Putamen (tissue), 1 donor: ENCODE data around the gene THEM4.
"Not testable (repeated sequence)": the region's sequence is repeated elsewhere in the genome, so short reads cannot be mapped to it uniquely, and the experiment has no call there.

Source experiments
- DNase-seq: peaks from one replicate; pipeline ENCODE4 v3.0.0-alpha.2; 2016; ENCODE audit warnings: low spot score

THEM4 gene

GRCh38 chr1:151858030-151858746 is 51.1 kb downstream of the THEM4 start:
- no peak for DNase-seq

GRCh38 chr1:151855933-151856332 is 53.4 kb downstream of the THEM4 start:
- no peak for DNase-seq

DNA sequence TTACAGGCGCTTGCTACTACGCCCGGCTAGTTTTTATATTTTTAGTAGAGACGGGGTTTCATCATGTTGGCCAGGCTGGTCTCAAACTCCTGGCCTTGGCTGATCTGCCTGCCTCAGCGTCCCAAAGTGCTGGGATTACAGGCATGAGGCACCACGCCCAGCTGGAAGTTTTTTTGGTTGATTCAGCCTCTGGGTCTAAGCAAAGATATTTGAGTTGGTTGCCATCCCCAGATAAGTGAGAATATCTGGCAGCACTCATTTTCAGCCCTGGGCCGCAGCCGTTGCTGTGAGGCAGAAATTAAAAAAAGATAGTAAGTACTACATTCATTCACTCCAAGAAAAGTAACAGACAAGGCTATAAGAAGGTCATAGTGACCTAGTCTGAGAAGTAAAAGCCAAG is 53.8 kb downstream of the THEM4 start:
- DNase-seq: not testable (repeated sequence)

- no peak for DNase-seq
Measured at GRCh38 chr1:151854658-151855057, 54.7 kb downstream of the THEM4 start.

GRCh38 chr1:151853411-151853943 is 55.8 kb downstream of the THEM4 start, which contains the start of gene THEM5:
TSS of gene THEM5 (minus strand) at chr1:151853712. CDS start at chr1:151853565, 147 bp downstream.
- DNase-seq: no peak

DNA sequence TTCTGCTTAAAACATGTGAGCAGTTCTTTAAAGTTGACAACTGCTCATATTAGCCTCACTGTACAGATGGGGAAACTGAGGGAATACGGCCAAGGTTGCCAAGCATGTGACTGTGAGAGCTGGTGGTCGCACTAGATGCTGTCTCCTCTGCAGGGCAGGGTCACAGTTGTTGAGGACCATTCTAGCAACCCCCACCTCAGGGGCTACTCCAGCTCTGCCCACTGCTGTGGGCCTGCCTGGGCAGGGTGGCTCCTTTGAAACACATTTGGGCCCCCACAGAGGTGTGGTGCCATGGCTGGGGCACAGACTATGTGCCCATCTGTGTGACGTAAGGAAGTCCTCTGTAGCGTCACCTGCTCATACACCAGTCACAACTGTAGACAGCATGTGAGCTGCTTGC is 56.6 kb downstream of the THEM4 start:
- no peak for DNase-seq

GRCh38 chr1:151851886-151852285 is 57.4 kb downstream of the THEM4 start:
- no peak for DNase-seq

DNA sequence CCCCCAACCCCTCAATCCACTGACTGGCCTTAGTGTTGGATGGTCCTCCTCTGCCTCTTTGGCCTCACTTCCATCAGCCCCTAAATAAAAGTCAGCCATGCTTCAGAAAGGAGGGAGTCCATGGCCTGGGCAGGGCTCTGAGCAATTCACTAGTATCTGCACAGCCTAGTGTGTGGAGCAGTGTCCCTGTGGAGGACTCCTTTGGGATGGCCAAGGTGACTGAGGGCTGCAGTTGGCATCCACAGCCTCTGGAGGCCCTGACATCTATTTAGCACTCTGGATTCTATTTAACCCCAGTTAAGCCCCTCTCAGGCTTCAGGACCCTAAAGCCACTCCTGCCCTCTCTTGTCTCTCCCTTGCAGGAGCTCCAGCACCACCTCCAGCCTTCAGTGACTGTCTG is 59.4 kb downstream of the THEM4 start:
- DNase-seq: no peak

DNA sequence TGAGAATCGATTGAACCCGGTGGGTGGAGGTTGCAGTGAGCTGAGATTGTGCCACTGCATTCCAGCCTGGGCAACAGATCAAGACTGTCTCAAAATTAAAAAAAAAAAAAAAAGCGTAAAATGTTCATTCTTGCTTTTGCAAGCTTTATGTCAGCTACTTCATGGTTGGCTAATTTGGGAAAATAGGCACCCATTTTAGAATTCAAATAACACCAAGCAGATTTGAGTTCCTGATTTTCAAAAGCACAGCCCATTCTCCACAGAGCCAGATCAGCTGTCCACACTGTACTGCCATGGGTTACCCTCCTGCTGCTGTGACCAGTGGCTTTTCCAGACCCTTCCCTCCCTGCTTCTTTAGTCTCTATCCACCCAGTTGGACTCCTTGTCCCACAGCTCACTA is 60.2 kb downstream of the THEM4 start:
- no peak for DNase-seq

DNA sequence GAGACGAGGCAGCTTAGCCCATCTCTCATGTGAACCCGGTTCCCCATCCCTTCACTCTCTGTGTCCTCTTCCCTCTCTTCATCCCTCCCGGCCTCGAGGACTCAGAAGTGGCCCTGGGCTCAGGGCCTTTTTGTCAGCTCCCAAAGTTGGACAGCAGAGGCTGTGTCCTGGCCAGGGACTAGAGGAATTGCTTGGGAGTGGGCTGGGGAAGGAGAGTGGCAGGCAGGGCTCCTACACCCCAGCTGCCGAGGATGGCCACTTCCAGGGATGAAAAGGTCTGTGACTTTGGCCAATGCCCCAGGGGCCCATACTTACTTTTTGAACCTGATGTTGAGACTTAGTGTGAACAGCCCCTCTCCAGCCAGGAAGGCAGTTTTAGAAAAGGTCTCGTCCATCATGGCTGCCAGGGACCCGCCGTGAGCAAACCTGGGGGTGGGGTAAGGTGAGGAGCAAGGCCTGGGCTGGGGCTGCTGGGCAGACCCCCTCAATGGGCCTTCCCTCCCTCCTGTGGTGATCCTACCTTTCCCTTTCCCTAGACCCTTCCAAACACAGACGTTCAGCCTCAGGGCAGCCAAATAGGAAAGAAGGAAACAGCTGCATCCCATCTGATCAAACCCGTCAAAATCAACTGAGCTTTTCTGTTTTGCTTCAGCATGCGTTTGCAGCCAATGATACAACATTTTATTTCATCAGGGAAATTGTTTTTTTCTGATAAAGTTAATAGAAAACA is 61.3 kb downstream of the THEM4 start:
- no peak for DNase-seq

- DNase-seq: no peak
Measured at GRCh38 chr1:151846686-151847237, 62.5 kb downstream of the THEM4 start.

DNA sequence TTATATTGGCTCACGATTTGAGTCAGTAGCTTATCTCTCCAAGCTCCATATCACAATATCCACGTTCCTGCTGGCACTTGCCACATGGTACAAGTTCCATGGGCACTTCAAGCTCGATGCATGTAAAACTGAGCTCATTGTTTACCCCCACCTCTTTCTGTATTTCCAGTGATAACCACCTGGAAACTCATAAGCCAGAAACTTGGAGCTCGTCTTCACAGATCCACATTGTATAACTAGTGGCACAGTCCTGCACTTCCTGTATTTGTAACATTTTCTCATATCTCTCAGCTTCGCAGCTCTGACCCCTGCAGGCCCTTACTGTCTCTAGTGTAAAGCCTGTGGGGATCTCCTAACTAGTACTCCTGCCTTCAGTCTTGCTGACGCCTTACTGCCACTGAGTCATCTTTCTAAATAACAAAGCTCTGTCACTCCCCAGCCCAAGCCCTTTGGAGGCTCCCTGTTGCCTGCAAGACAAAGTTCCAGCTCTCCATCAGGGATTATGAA is 63.2 kb downstream of the THEM4 start:
- no peak for DNase-seq

GRCh38 chr1:151843398-151843797 is 65.9 kb downstream of the THEM4 start:
- DNase-seq: no peak

- no peak for DNase-seq
Measured at GRCh38 chr1:151841141-151841540, 68.2 kb downstream of the THEM4 start.

DNA sequence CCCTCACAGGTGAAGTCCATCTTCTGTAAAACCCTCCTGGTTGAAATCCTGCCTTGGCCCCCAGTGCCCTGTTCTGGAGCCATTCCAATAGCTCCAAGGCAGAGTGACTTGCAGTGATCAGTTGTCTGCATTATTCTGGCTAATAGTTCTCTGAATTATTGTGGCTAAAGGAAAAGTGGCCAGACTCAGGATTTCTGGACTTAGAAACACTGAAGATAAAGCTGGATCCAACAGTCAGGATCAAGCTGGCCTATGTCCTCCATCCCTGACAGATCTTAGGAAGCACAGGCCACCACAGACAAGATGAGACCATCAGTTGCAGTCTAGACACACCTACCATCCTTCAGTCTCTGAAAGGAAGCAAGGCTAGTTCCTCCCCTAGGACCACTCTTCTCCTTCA is 68.9 kb downstream of the THEM4 start:
- DNase-seq: no peak

DNA sequence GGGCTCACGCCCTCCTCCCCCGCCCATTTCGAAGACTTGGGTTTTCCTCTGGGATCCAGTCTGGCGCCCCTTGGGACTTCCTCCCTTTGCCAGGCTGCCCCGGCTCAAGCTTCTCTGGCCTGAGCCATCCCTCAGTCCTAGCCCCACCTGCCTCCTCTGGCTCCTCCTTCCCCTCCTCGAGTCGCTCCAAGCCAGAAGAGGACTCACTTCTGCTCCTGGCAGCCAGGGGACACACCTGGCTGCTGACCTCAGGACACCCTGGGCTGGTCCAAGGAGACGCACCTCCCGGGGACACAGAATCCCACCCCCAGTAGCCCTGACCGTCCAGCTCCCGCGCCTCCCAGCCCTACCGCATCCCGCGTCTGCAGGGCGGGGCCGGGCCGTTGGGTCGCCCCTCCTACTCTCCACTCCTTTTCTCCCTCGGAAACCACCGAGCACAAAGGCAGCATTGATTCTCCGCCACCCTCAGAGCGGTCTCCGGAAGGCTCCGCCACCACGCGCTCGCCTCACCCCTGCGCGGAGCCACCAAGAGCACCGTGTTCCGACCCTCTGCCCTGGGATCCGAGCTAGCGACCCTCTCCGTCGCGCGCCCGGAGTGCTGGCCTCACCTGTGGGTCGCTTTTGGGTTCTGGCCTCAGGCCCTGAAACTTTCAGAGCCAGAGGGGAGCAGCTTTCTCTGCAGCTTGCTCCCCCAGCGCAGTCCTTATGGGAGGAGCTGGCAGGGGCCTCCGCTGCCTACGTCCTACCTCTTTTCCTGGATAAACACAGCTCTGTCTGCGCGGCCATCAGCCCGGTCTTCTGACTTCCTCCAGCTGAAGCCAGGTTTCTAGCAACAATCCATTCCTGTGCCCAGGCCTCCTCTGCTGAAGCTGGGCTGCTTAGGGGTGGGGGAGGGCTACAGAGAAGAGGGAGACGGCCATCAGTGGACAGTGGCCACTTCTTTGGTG is 69.6 kb downstream of the THEM4 start, which contains the start of gene C2CD4D:
TSS of gene C2CD4D (minus strand) at position 364 of the 947 bp plus-strand sequence. CDS start 831 bp downstream, outside the sequence.
- DNase-seq: peak; percentile 90

DNA sequence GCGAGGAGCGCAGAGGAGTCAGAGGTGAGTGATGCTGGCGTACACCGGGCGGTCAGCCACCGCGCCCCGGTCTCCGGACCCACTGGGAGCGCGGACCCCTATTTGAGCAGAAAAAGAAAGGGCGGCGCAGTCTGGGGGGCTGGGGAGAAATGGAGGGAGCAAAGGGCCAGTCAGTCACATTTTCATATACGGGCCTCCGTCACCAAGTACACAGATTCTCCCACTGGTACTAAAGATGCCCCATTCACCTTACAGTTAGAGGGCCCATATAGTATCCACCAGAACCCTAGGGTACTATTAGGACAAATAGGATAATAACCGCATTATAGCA is 70.3 kb downstream of the THEM4 start:
- DNase-seq: no peak

- DNase-seq: no peak
Measured at GRCh38 chr1:151838222-151839081, 70.9 kb downstream of the THEM4 start.

- DNase-seq: no peak
Measured at GRCh38 chr1:151837884-151838221, 71.5 kb downstream of the THEM4 start.

DNA sequence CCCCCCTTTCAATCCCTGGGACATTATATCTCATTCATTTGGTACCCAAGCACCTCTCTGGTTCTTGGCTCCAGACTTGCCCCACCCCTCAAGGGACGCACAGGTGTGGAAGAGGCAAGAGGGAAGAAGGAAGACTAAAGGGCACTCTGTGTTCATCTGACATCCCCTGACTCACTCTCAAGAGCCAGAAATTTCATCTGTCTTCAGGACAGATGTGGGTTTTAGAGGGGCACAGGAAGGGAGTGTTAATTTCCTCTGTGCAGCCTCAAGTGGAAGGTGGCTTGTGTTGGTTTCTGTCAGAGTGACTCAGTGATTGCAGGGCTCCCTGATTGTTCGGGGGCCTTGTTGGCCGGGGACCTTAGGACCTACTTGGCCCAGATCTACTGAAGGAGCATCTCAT is 72.1 kb downstream of the THEM4 start:
- no peak for DNase-seq

DNA sequence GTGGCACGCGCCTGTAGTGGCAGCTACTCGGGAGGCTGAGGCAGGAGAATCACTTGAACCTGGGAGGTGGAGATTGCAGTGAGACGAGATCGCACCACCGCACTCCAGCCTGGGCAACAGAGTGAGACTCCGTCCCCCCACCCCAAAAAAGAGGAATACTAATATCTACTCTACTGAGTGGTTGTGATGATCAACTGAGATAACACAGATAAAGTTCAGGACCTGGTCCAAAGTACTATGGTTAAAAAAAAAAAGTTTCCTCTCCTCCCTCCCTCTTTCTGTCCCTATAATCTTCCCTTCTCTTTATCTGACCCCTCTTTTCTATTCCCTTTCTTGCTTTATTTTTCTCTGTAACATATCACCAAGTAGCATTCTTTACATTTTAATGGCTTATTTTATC is 73.7 kb downstream of the THEM4 start:
- no peak for DNase-seq
